Measurements from ENCODE around the gene MAP2K3. TPM values are rescaled to one million over a fixed set of nuclear protein-coding genes. Genes with fewer than 3 reads are reported as not detected.
"Not testable (repeated sequence)": the region's sequence is repeated elsewhere in the genome, so short reads cannot be mapped to it uniquely, and the experiment has no call there.

The MAP2K3 gene
- total RNA-seq, 1 donor from 2014 or later: 36.2 TPM

DNA sequence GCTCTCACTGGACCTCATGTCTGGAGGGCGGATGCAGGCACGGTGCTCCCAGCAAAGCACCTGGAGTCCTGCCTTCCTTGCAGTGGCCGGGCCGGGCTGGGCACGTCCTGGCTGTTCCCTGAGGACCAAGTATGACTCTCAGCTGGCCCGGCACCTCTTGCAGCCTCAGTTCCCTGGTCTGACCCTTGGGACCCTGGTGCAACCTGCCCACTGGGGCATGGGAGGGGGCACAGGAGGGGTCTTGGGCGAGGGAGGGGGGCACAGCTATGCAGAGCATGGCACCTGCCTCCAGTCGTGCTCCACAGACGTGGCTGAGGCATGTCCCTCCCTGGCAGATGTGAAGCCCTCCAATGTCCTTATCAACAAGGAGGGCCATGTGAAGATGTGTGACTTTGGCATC is 19.6 kb downstream of the MAP2K3 start:
- Mint-ChIP-seq H3K9me3 (ENCODE audit: unreplicated experiment) (no peaks in the 10 kb centered on the region), H3K4me1 (ENCODE audit: unreplicated experiment) (peaks cover 7% of the 10 kb centered on the region), H3K27ac (ENCODE audit: unreplicated experiment) (no peak overlapping the region), H3K27me3 (ENCODE audit: unreplicated experiment) (no peaks in the 10 kb centered on the region), H3K4me3 (ENCODE audit: unreplicated experiment) (no peak overlapping the region), H3K36me3 (ENCODE audit: unreplicated experiment) (peaks cover 27% of the 10 kb centered on the region)
- peak; percentile 87 for DNase-seq (ENCODE audit: extremely low spot score, unreplicated experiment)
- TF ChIP-seq, protein P1, sequence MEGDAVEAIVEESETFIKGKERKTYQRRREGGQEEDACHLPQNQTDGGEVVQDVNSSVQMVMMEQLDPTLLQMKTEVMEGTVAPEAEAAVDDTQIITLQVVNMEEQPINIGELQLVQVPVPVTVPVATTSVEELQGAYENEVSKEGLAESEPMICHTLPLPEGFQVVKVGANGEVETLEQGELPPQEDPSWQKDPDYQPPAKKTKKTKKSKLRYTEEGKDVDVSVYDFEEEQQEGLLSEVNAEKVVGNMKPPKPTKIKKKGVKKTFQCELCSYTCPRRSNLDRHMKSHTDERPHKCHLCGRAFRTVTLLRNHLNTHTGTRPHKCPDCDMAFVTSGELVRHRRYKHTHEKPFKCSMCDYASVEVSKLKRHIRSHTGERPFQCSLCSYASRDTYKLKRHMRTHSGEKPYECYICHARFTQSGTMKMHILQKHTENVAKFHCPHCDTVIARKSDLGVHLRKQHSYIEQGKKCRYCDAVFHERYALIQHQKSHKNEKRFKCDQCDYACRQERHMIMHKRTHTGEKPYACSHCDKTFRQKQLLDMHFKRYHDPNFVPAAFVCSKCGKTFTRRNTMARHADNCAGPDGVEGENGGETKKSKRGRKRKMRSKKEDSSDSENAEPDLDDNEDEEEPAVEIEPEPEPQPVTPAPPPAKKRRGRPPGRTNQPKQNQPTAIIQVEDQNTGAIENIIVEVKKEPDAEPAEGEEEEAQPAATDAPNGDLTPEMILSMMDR (IDR thresholded peaks at IDR 0.05): no peak

DNA sequence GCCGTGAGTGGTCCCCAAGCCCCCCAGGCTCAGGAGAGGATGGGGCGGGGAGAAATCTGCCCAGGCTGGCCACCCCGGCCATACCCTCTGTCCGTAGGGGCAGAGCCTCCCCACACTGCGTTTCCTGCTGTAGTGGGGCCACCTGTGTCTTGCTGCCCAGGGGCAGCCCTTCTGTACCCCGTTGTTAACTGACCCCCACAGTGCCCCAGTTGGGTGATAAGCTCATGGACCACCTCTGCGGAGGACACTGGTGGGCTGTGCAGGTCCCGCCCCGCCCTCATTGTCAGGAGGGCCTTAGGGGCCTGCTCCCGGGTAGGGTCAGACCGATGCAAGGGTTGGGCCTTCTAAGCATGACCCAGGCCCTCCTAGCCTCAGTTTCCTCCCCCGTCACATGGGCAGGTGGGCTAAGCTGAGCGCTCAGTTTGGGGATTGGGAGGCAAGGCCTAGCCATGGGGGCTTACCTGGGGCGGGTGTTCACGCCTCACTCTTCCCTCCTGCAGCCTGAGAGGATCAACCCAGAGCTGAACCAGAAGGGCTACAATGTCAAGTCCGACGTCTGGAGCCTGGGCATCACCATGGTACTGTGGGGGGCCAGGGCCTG is 20.1 kb downstream of the MAP2K3 start:
- not testable (repeated sequence) for H3K27ac Mint-ChIP-seq (ENCODE audit: unreplicated experiment); H3K4me3 Mint-ChIP-seq (ENCODE audit: unreplicated experiment); H3K9me3 Mint-ChIP-seq (ENCODE audit: unreplicated experiment); DNase-seq (ENCODE audit: extremely low spot score, unreplicated experiment); H3K27me3 Mint-ChIP-seq (ENCODE audit: unreplicated experiment); H3K4me1 Mint-ChIP-seq (ENCODE audit: unreplicated experiment)
- H3K36me3 Mint-ChIP-seq (ENCODE audit: unreplicated experiment): peaks cover 27% of the 10 kb centered on the region

DNA sequence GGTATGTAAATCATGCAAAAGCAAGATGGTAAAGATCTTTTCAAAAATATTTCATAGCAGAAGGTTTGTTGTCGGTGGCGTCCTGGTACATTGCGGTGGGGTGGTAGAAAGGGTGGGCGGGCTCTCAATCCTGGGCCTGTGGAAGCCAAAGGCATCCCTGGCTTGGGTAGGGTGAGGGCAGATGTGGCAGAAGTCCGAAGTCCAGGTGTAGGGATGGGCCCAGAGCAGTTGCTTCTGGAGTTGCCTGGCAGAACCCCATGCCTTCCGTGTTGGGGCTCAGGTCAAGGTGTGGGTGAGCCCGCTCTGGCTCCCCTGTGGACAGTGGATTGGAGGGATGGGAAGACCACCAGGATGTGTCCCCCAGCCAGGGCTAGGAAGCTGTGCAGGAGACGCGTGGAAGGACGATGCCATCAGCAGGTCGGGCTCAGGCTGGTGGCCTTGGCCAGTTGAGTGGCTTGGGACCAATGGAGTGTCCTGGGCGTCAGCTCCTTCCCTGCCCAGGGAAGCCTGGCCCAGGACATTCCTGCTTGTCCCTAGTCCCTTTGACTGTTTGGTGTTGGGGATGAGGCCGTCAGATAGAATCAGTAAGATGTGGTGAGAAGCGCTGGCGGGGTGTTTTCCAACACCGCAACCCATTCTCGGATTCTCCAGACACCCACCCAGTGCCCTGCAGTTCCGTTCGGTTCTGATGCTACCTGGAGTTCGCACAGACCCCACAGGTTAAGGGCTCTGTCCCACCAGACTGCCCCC is 21.1 kb downstream of the MAP2K3 start:
- H3K27ac Mint-ChIP-seq (ENCODE audit: unreplicated experiment); H3K4me1 Mint-ChIP-seq (ENCODE audit: unreplicated experiment); H3K9me3 Mint-ChIP-seq (ENCODE audit: unreplicated experiment); DNase-seq (ENCODE audit: extremely low spot score, unreplicated experiment); H3K4me3 Mint-ChIP-seq (ENCODE audit: unreplicated experiment); H3K27me3 Mint-ChIP-seq (ENCODE audit: unreplicated experiment): not testable (repeated sequence)
- peaks cover 36% of the 10 kb centered on the region for H3K36me3 Mint-ChIP-seq (ENCODE audit: unreplicated experiment)

DNA sequence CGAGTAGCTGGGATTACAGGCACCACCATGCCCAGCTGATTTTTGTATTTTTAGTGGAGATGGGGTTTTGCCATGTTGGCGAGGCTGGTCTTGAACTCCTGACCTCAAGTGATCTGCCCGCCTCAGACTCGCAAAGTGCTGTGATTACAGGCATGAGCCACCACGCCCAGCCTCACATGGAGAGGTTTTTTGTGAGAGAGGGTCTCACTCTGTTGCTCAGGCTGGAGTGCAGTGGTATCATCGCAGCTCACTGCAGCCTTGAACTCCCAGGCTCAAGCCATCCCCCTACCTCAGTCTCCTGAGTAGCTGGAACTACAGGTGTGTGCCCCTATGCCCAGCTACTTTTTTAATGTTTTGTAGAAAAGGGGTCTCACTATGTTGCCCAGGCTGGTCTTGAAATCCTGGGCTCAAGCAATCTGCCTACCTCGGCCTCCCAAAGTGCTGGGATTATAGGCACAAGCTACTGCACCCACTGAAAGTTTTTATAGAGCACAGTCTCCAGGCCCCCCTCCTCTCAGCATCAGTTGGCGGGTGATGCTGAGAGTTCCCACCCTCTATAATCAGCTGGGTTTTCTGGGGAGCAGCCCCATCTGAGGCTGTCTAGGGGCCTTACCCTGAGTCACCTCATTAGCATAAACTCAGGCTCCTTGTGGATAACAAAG is 22.2 kb downstream of the MAP2K3 start:
- not testable (repeated sequence) for DNase-seq (ENCODE audit: extremely low spot score, unreplicated experiment); H3K4me3 Mint-ChIP-seq (ENCODE audit: unreplicated experiment); H3K27me3 Mint-ChIP-seq (ENCODE audit: unreplicated experiment); H3K9me3 Mint-ChIP-seq (ENCODE audit: unreplicated experiment); H3K4me1 Mint-ChIP-seq (ENCODE audit: unreplicated experiment); H3K27ac Mint-ChIP-seq (ENCODE audit: unreplicated experiment)
- peaks cover 35% of the 10 kb centered on the region for H3K36me3 Mint-ChIP-seq (ENCODE audit: unreplicated experiment)

DNA sequence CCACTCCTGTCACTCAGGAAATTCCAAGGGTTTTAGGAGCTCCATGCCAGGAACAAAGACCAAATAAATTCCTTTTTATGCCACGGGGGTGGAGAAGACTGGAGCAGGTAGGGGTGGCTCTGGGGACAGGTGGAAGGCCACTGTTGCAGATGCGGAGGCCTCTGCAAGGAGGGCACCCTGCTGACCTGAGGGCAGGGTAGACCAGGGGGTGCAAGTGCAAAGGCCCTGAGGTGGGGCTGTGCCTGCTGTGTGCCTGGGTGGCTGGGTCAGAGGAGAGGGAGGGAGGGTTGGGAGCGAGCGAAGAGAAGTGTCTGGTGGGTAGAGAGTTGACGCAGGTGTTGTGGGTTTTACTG is 22.7 kb downstream of the MAP2K3 start:
- not testable (repeated sequence) for H3K4me3 Mint-ChIP-seq (ENCODE audit: unreplicated experiment); H3K9me3 Mint-ChIP-seq (ENCODE audit: unreplicated experiment); H3K27ac Mint-ChIP-seq (ENCODE audit: unreplicated experiment); DNase-seq (ENCODE audit: extremely low spot score, unreplicated experiment); H3K27me3 Mint-ChIP-seq (ENCODE audit: unreplicated experiment); H3K4me1 Mint-ChIP-seq (ENCODE audit: unreplicated experiment)
- H3K36me3 Mint-ChIP-seq (ENCODE audit: unreplicated experiment): peaks cover 33% of the 10 kb centered on the region

DNA sequence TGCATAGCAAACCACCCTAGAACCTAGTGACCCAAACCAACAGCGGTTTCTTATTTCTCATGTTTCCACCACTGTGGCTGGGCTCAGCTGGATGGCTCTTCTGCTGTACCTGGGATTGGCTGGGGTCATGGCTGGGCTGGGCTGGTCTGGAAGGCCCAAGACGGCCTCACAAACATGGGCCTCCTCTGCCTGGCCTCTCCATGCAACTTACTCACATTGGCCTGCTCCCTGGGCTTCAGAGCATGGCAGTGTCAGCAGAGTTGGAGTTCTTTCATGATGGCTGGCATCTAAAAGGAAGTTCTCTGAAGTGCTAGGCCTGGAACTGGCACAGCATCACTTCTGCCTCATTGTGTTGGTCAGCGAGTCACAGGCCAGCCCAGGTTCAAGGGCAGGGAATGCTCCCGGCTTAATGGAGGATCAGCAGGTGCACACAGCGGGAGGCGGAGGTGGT is 24.4 kb downstream of the MAP2K3 start:
- H3K4me3 Mint-ChIP-seq (ENCODE audit: unreplicated experiment); H3K27ac Mint-ChIP-seq (ENCODE audit: unreplicated experiment); H3K4me1 Mint-ChIP-seq (ENCODE audit: unreplicated experiment): not testable (repeated sequence)

DNA sequence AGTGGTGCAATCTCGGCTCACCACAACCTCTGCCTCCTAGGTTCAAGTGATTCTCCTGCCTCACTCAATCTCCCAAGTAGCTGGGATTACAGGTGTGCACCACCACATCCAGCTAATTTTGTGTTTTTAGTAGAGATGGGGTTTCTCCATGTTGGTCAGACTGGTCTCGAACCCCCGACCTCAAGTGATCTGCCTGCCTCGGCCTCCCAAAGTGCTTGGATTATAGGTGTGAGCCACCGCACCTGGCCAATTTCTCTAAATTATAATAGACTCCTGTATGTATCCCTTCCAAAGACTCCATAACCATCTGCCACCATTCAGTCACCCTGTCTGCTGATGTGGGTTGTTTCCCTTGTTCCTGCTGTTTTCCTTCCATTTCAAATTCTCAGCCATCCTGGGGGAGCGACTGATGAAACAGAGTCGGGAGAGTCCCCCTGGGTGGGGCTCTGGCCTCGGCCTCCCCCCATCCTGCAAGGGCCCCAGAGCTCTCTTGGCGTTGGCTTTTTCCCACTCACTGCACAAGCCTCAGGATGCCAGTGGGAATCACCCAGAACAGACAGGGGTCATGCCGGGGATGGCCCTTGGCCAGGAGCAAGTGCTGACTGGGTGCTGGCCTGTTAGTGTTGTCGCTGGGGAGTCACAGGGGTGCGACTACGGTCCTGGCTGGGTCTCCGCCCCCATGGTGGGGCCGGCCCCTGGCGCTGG is 25.7 kb downstream of the MAP2K3 start:
- H3K27me3 Mint-ChIP-seq (ENCODE audit: unreplicated experiment); DNase-seq (ENCODE audit: extremely low spot score, unreplicated experiment); H3K4me3 Mint-ChIP-seq (ENCODE audit: unreplicated experiment); H3K9me3 Mint-ChIP-seq (ENCODE audit: unreplicated experiment); H3K27ac Mint-ChIP-seq (ENCODE audit: unreplicated experiment): not testable (repeated sequence)
- Mint-ChIP-seq H3K4me1 (ENCODE audit: unreplicated experiment) (peaks cover 19% of the 10 kb centered on the region), H3K36me3 (ENCODE audit: unreplicated experiment) (peaks cover 29% of the 10 kb centered on the region)

More for the DNA sequence above, 24.4 kb downstream of the MAP2K3 start:
- H3K9me3 Mint-ChIP-seq (ENCODE audit: unreplicated experiment); DNase-seq (ENCODE audit: extremely low spot score, unreplicated experiment); H3K27me3 Mint-ChIP-seq (ENCODE audit: unreplicated experiment): not testable (repeated sequence)
- peaks cover 27% of the 10 kb centered on the region for H3K36me3 Mint-ChIP-seq (ENCODE audit: unreplicated experiment)

DNA sequence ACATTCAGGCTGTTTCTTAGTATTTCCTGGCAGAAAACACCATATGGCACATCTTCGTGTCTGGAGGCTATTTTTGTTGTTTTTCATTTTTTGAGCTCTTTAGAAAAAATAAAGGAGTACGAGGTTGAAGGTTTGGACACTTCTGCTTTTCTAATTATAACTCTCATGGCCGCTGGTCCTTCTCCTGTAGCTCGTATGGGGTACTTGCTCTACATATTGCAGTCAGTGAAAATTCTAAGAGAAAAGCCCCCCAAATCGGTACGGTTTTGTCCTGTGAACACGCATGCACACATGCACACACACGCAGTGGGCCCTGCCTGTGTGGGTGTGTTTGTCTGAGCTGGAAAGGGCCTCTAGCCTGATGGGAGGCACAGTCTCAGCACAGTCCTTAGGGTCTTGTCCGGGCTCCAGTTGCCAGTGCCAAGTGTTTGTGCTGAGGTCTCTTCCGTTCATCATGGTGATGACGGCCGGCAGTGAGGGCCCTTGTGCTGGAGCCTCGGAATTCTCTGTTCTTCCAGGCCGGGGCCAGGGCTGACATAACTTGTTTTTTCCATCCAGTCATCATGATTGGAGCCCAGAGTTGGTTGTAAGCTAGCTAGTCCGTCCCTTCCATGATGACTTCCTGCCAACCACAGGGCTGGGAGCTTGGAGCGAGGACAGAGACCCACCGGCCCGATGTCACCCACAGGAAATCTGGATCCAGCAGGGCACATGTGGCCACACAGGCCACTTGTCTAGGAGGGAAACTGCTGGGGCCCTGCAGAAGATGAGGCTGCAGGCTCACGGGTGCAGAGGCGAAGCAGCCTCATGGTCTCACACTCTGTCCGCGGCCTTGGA is 26.5 kb downstream of the MAP2K3 start:
- H3K27ac Mint-ChIP-seq (ENCODE audit: unreplicated experiment): not testable (repeated sequence)

More for the DNA sequence above, 26.5 kb downstream of the MAP2K3 start:
- not testable (repeated sequence) for H3K9me3 Mint-ChIP-seq (ENCODE audit: unreplicated experiment); H3K27me3 Mint-ChIP-seq (ENCODE audit: unreplicated experiment); H3K4me3 Mint-ChIP-seq (ENCODE audit: unreplicated experiment); DNase-seq (ENCODE audit: extremely low spot score, unreplicated experiment)
- Mint-ChIP-seq H3K36me3 (ENCODE audit: unreplicated experiment) (peaks cover 24% of the 10 kb centered on the region), H3K4me1 (ENCODE audit: unreplicated experiment) (peaks cover 21% of the 10 kb centered on the region)

Data from osteocyte (in vitro differentiated cells).